Activated CD4-positive, alpha-beta T cell treated with anti-CD3 and anti-CD28 coated beads, Interleukin-2, amount 10 ng/mL, durations not matched to agents 7 days and 5 days (primary cell): Measurements from ENCODE around the gene RIMS3. TPM values are rescaled to one million over a fixed set of nuclear protein-coding genes. Genes with fewer than 3 reads are reported as not detected.
A peak's percentile ranks its signal among the peaks of the same experiment; 100 is the strongest.

Source experiments
- CTCF ChIA-PET: fragments of 350-600 bp; sonication (Branson Sonifier 250); formaldehyde crosslinking; loops from one replicate; lab custom pipeline; 2021; ENCODE audit warnings: antibody characterized with exemption; lab: Charles Lee
- POLR2A ChIA-PET: fragments of 350-600 bp; sonication (Branson Sonifier 250); formaldehyde crosslinking; loops from one replicate; lab custom pipeline; 2021; ENCODE audit warnings: antibody characterized with exemption; lab: Charles Lee
- DNase-seq: peaks from one replicate; pipeline ENCODE4 v3.0.0-alpha.2; 2020
- H3K27ac Mint-ChIP-seq: one replicate; pipeline ENCODE4 v1.8.0; 2021; ENCODE audit warnings: mild to moderate bottlenecking, moderate library complexity, mixed read lengths
- H3K27me3 Mint-ChIP-seq: one replicate; pipeline ENCODE4 v1.8.0; 2021; ENCODE audit warnings: mixed read lengths
- H3K36me3 Mint-ChIP-seq: one replicate; pipeline ENCODE4 v1.8.0; 2021; ENCODE audit warnings: low read depth, mixed read lengths
- H3K4me1 Mint-ChIP-seq: one replicate; pipeline ENCODE4 v1.8.0; 2021; ENCODE audit warnings: mixed read lengths
- H3K4me3 Mint-ChIP-seq: one replicate; pipeline ENCODE4 v1.8.0; 2021; ENCODE audit warnings: mild to moderate bottlenecking, moderate library complexity, mixed read lengths
- H3K9me3 Mint-ChIP-seq: one replicate; pipeline ENCODE4 v1.8.0; 2021; ENCODE audit warnings: mixed read lengths
- total RNA-seq, 2 experiments: library from RNA; stranded (reverse); gene quantifications; one replicate each; pipeline ENCODE4 v1.2.3, GENCODE V29; 2021

RIMS3 gene
- total RNA-seq, 2 experiments from 2014 or later = 4.0 to 5.4 TPM

DNA sequence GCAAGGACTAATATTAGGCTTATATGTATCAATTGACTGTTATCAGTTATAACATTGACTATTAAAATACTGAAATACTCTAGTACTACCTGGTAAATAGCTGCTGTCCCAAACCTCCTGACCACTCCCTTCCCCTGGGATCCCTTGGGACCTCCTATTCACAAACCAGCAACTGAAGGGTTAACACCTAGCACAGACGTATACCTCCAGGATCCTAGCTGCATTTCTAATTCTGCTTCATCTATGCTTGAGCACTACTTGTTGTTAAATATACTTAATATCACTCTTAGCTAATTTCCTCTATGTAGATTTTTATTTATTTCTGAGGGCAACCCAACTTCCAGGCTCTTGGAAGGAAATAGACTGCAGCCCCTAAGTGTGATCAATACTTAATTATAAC is 24.3 kb upstream of the RIMS3 start:
- H3K4me1 Mint-ChIP-seq = peaks cover 43% of the 10 kb centered on the region
- H3K4me3 Mint-ChIP-seq = no peak overlapping the region
- DNase-seq = no peak
- POLR2A ChIA-PET = no interaction called here
- peaks cover 3% of the 10 kb centered on the region for H3K9me3 Mint-ChIP-seq
- no peak overlapping the region for H3K27ac Mint-ChIP-seq
- CTCF ChIA-PET = interaction anchor here (1.0 to 1.9 kb wide), 3 partner anchors 9 to 158 kb away, joined by 3 to 5 read pairs (median 4); partner anchors contain the start of gene ZNF684
- H3K27me3 Mint-ChIP-seq = no peaks in the 10 kb centered on the region
- H3K36me3 Mint-ChIP-seq = peaks cover 42% of the 10 kb centered on the region

DNA sequence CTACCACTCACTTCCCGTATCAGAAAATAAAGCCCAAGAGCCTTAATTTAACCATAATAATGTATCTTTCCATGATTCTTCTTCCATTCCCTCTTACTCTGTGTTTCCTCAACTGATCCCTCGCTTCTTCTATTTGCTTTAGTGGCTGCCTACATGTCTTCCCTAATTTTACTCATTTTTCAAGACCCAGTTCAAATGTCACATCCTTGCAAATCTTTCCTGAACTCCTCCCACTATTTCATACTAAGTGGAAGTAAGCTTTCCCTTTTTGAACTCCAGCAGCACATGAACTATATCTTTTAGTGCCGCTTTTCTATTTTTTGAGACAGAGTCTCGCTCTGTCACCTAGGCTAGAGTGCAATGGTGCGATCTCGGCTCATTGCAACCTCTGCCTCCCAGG is 22.2 kb upstream of the RIMS3 start:
- Mint-ChIP-seq H3K27ac (no peak overlapping the region), H3K36me3 (peaks cover 39% of the 10 kb centered on the region), H3K4me1 (peaks cover 23% of the 10 kb centered on the region), H3K4me3 (no peak overlapping the region), H3K9me3 (peaks cover 5% of the 10 kb centered on the region), H3K27me3 (no peaks in the 10 kb centered on the region)
- ChIA-PET POLR2A (no interaction called here), CTCF (interaction anchor here (1.3 to 1.6 kb wide), 2 partner anchors 11 to 15 kb away, joined by 3 to 5 read pairs; no protein-coding TSS in a partner anchor)
- no peak for DNase-seq

DNA sequence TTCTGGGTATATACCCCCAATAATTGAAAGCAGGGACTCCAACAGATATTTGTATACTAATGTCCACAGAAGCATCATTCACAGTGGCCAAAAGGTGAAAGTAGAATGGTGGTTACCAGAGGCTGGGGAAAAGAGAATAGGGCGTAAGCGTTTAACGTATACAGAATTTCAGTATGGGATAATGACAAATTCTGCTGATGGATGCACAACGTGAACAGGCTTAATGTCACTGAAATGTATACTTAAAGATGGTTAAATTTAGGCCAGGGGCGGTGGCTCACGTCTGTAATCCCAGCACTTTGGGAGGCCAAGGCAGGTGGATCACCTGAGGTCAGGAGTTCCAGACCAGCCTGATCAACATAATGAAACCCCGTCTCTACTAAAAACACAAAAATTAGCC is 21.6 kb upstream of the RIMS3 start:
- CTCF ChIA-PET = no interaction called here
- Mint-ChIP-seq H3K27ac (no peak overlapping the region), H3K36me3 (peaks cover 39% of the 10 kb centered on the region), H3K4me1 (peaks cover 19% of the 10 kb centered on the region), H3K9me3 (peaks cover 5% of the 10 kb centered on the region), H3K4me3 (no peak overlapping the region), H3K27me3 (no peaks in the 10 kb centered on the region)
- no peak for DNase-seq
- POLR2A ChIA-PET = no interaction called here

DNA sequence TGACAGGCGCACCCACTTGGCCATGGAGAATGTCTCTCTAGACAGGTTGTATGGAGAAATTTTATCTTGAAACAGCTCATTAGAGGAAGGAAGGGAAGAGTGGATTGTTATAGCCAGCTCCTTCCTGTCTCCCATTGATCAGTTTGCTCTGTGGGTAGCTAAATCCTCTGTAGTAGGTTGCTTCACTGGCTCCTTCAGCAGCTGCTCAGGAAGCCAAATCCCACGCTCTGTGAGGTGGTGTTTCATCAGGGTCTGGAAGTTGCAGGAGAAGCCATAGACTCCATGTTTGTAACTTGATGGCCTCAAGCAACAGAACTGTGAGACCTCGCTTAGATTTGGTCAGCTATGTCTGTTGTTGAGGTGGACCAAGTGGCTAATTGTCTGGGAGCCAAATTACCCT is 19.2 kb upstream of the RIMS3 start:
- H3K9me3 Mint-ChIP-seq = peaks cover 5% of the 10 kb centered on the region
- peaks cover 7% of the 10 kb centered on the region for H3K4me1 Mint-ChIP-seq
- no peak overlapping the region for H3K27ac Mint-ChIP-seq
- ChIA-PET CTCF (interaction anchor here (0.8 to 1.4 kb wide), 3 partner anchors 16 to 178 kb away, joined by 3 to 5 read pairs (median 4); partner anchors contain the start of gene CITED4), POLR2A (no interaction called here)
- H3K36me3 Mint-ChIP-seq = peaks cover 32% of the 10 kb centered on the region
- no peaks in the 10 kb centered on the region for H3K27me3 Mint-ChIP-seq
- DNase-seq = no peak
- no peak overlapping the region for H3K4me3 Mint-ChIP-seq

DNA sequence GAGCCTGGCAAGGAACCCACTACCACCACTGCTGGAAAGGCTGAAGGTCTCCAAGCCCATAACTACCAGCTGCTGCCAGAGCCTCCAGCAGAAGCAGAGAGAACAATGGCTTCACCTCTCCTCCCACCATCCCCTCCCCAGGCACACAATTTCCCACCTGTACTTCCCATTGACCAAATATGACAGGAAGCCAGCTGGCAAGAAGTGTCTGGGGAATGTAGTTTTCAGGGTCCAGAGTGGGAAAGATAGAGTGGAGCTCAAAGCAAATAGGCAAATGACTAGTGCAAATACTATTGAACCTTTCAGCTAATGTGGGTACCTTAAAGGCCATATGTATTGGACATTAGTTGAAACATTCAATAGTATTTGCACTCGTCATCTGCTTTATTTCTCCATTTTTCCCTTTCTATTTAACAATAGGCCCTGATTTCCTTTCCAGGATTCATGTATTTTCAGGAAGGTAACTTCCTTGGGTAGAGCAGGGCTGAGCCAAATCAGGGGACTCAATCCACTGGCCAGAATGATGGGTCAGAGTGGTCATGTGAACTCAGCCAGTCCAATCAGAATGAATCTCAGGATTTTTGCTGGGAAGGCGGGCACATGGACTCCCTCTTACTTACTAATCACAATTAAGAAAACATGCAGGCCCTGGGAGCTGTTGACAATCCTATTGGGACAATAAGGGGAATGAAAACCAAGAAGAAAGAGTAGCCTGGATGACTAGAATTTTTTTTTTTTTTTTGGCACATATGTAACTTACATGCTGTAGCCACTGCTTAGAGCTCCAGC is 13.9 kb upstream of the RIMS3 start:
- Mint-ChIP-seq H3K36me3 (peaks cover under 1% of the 10 kb centered on the region), H3K4me3 (no peak overlapping the region), H3K27me3 (peaks cover 4% of the 10 kb centered on the region), H3K27ac (no peak overlapping the region), H3K4me1 (peaks cover 3% of the 10 kb centered on the region), H3K9me3 (peaks cover 2% of the 10 kb centered on the region)
- ChIA-PET CTCF (interaction anchor here (0.9 to 1.7 kb wide), 4 partner anchors 9 to 267 kb away, joined by 3 to 5 read pairs (median 3); no protein-coding TSS in a partner anchor), POLR2A (no interaction called here)
- DNase-seq = no peak

DNA sequence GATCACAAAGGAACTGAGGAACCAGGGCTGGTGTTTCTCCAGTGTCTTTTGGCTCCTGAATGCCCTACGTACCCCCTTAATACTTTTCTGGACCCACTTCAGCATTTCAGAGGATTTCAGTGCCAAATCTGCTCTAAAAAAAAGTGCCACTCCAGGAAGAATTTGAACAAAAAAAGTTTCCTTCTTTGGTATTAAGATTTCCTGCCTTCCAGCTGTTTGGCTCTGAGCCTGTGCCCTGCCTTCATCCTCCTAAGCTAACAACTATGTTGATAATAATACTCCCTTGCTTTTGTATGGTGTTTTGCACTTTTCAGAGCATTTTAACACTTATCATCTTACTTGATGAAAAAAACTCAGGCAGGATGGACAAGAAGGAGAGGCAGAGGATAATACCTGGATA is 11.0 kb upstream of the RIMS3 start:
- Mint-ChIP-seq H3K4me3 (no peak overlapping the region), H3K27ac (no peak overlapping the region), H3K9me3 (no peaks in the 10 kb centered on the region), H3K36me3 (no peaks in the 10 kb centered on the region), H3K4me1 (peaks cover 3% of the 10 kb centered on the region), H3K27me3 (peaks cover 6% of the 10 kb centered on the region)
- ChIA-PET POLR2A (no interaction called here), CTCF (interaction anchor here (0.6 to 1.0 kb wide), 5 partner anchors 12 to 812 kb away, joined by 3 to 5 read pairs (median 3); partner anchors contain the start of gene NFYC)
- no peak for DNase-seq

DNA sequence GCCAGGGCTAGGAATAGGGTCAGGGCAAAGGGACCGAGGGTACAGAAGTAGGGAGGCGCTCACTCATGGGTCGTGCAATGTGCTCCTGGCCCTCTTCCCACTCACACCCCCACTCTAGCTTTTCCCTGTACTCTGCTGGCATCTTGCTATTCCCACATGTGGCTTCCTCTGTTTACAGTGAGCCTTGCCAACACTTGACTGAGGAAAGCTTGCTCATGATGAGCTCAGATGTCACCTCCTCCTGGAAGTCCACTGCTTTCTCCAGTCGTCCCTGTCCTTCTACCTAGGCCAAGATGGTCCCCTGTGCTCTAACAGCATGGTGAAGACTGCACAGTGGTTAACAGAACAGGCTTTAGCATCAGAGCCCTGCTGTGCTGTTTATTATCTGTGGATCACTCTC is 8.0 kb upstream of the RIMS3 start:
- Mint-ChIP-seq H3K4me3 (no peak overlapping the region), H3K27ac (no peak overlapping the region), H3K36me3 (no peaks in the 10 kb centered on the region), H3K27me3 (peaks cover 8% of the 10 kb centered on the region), H3K4me1 (peaks cover 1% of the 10 kb centered on the region), H3K9me3 (no peaks in the 10 kb centered on the region)
- DNase-seq = no peak
- ChIA-PET CTCF (interaction anchor here (1.1 to 2.0 kb wide), 3 partner anchors 11 to 18 kb away, joined by 3 to 5 read pairs (median 4); partner anchors contain the start of gene NFYC), POLR2A (no interaction called here)

DNA sequence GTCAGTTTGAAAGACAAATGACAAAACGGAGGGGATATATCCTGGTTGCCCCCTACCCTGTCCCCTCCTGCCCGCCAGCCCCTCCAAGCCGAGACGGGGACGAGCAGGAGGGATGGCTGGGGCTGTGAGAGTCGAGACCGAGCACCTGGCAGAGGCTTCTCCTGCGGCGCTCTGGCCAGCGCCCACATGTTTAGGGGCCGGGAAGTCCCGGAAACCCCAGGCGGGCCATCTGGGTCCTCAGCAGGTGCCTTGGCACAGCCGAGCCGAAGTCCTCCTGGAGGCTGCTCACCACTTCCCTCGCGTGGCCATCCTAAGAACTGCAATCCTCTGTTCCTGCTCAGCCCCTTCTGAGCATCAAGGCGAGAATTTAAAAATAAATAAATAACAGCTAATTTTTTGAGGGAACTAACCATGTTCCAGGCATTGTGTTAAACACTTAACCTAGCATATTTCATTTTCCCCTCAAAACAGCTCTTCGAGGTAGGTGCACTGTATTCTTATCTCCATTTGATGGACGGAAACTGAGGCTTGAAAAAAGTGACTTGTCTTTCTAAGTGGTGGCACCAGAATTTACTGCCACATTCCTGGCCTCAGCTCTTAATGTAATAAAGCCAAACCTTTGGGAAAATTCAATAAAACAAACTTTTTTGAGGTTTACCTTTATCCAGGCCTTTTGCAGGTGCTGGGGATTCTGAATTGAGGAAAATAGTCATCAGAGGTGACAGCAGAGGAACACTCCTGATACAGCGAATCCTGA is 3.5 kb upstream of the RIMS3 start:
- CTCF ChIA-PET = interaction anchor here (0.6 to 1.5 kb wide), 11 partner anchors 10 to 136 kb away, joined by 3 to 6 read pairs (median 4); no protein-coding TSS in a partner anchor
- no peak overlapping the region for H3K27ac Mint-ChIP-seq
- POLR2A ChIA-PET = no interaction called here
- no peaks in the 10 kb centered on the region for H3K9me3 Mint-ChIP-seq
- peak; percentile 85 for DNase-seq
- H3K36me3 Mint-ChIP-seq = no peaks in the 10 kb centered on the region
- peaks cover 3% of the 10 kb centered on the region for H3K27me3 Mint-ChIP-seq
- peak overlapping the region; percentile 30 for H3K4me3 Mint-ChIP-seq
- H3K4me1 Mint-ChIP-seq = peaks cover 19% of the 10 kb centered on the region

DNA sequence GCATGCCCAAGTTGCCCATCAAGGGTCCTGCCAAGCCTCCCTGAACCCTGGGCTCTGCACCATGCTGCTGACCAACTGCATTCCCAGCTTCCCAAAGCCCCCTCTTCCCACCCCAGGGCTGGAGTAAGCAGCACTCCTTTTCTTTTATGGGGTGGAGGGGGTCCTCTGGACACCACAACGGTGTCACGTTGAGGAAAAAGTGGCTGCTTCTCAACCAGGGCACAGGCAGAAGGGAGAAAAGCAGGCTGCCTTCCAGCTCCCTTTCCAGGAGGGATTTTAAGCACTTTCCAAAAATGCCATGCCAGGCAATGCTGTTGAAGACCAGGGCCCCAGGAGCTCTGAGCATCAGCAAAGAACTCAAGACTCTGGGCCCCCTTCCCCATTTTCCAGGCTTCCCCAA is 691 bp downstream of the RIMS3 start:
- POLR2A ChIA-PET = no interaction called here
- Mint-ChIP-seq H3K36me3 (no peaks in the 10 kb centered on the region), H3K4me1 (peaks cover 31% of the 10 kb centered on the region), H3K27me3 (peaks cover under 1% of the 10 kb centered on the region), H3K9me3 (no peaks in the 10 kb centered on the region), H3K4me3 (peak overlapping the region; percentile 73), H3K27ac (no peak overlapping the region)
- DNase-seq = no peak
- CTCF ChIA-PET = interaction anchor here (1.3 kb wide), 1 partner anchor 18 kb away, joined by 3 read pairs; no protein-coding TSS in a partner anchor

DNA sequence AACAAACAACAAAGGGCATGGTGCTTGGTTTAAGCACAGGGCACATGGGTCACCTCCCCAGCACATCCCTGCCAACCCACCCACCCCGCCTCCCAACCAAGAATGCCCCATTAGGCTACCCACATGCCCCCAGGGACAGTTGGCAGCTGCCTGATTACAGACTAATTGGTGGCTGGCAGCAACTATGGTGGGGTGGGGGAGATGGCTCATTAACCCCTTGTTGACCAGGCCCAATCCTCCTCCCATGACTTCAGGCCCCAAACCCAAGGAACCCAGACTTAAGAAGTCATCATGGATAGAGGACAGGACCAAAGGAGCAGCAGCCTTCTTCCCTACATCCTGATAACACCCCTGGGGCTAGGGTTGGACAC is 1.3 kb downstream of the RIMS3 start:
- POLR2A ChIA-PET = no interaction called here
- H3K27ac Mint-ChIP-seq = no peak overlapping the region
- no peaks in the 10 kb centered on the region for H3K27me3 Mint-ChIP-seq
- no peaks in the 10 kb centered on the region for H3K36me3 Mint-ChIP-seq
- H3K4me3 Mint-ChIP-seq = peak overlapping the region; percentile 73
- no peak for DNase-seq
- H3K9me3 Mint-ChIP-seq = no peaks in the 10 kb centered on the region
- CTCF ChIA-PET = interaction anchor here (1.3 kb wide), 1 partner anchor 17 kb away, joined by 3 read pairs; no protein-coding TSS in a partner anchor
- peaks cover 31% of the 10 kb centered on the region for H3K4me1 Mint-ChIP-seq

DNA sequence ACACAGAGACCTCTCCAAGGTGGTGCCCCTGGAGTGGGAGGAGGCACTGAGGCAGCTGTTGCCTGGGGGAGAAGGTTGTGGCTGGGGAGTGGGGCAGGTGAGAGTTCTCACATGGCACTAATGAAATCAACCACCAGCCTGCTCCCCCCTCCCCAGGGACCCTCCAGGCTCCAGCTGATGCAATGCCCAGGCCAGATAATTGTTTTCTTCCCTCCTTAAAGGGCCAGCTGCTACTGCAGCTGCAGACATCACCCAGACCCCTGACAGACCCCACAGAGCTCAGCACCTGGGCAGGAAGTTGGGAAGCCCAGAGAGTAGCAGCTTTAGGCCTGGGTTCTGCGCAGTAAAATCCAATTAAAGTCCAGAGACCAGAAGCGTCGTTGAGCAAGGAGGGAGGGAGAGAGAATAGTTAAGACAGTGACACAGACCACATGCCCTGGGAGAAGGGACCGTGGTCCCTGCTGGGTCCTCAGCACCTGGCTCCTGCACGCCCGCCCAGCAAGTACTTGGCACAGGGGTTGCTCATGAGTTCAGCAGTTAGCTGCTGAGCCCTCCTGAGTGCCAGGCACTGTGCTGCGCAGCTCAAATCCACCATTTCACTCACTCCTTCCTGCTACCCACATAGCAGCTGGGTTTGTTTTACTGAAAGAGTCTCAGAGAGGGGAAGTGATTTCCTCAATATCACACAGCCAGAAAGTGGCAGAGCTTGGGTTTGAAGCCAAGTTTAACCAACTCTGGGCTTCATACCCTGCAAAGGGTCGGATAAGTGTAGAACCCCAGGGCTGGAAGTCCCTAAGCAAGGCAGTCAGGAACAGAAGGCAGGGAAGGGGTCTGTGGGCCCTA is 1.9 kb downstream of the RIMS3 start:
- Mint-ChIP-seq H3K27ac (no peak overlapping the region), H3K27me3 (no peaks in the 10 kb centered on the region), H3K36me3 (no peaks in the 10 kb centered on the region), H3K4me1 (peaks cover 30% of the 10 kb centered on the region), H3K4me3 (no peak overlapping the region), H3K9me3 (no peaks in the 10 kb centered on the region)
- no peak for DNase-seq
- CTCF ChIA-PET = interaction anchor here (0.5 to 1.0 kb wide), 2 partner anchors 39 to 129 kb away, joined by 3 read pairs; no protein-coding TSS in a partner anchor
- POLR2A ChIA-PET = interaction anchor here (1.3 kb wide), 1 partner anchor 28 kb away, joined by 4 read pairs; the partner anchor contains the start of gene NFYC

DNA sequence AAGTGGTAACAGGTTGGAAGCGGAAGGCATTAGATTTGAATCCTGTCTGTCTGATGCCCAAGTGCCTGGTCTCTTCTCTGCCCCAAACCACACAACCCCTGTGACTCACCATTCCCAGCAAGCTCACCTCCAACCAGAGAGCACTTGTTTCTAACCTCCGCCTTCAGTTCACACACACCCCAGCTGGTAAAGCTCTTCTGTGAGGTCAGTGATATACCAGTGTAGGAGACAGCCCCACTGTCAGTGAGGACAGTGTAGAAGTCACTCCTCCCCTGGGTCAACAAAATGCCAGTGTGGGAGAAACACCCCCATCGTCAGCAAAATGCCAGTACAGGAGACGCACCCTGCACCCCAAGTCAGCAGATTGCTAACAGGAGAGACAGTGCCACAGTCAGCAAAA is 2.6 kb downstream of the RIMS3 start:
- no peak overlapping the region for H3K4me3 Mint-ChIP-seq
- ChIA-PET CTCF (interaction anchor here (0.5 to 1.4 kb wide), 7 partner anchors 11 to 130 kb away, joined by 3 to 6 read pairs (median 3); no protein-coding TSS in a partner anchor), POLR2A (interaction anchor here (1.3 kb wide), 1 partner anchor 28 kb away, joined by 4 read pairs; the partner anchor contains the start of gene NFYC)
- peaks cover 29% of the 10 kb centered on the region for H3K4me1 Mint-ChIP-seq
- H3K36me3 Mint-ChIP-seq = no peaks in the 10 kb centered on the region
- H3K27me3 Mint-ChIP-seq = no peaks in the 10 kb centered on the region
- H3K27ac Mint-ChIP-seq = no peak overlapping the region
- DNase-seq = no peak
- H3K9me3 Mint-ChIP-seq = no peaks in the 10 kb centered on the region
